Measurements from ENCODE around the gene EIF2A. TPM values are rescaled to one million over a fixed set of nuclear protein-coding genes. Genes with fewer than 3 reads are reported as not detected.

EIF2A gene
- polyA plus RNA-seq (2012; rRNA removed), result 67.0 and 72.7 TPM in 2 replicates
- polyA plus RNA-seq (2012; cell fraction: cytosol; rRNA removed), result 83.0 and 110 TPM in 2 replicates
- 35.4 and 70.9 TPM in 2 replicates for polyA plus RNA-seq (2012; cell fraction: nucleus; rRNA removed)

- peak; percentile 94 for DNase-seq
- no peaks in the 10 kb centered on the region for H3K9me2 ChIP-seq
- WGBS (ENCODE audit: low lambda C conversion rate), result 1% methylated on average over 27 of the region's 86 CpGs
- no peaks in the 10 kb centered on the region for H3K27me3 ChIP-seq (ENCODE audit: insufficient read depth)
- ChIA-PET POLR2A (interaction anchor here (0.8 to 1.3 kb wide), 7 partner anchors 9 to 575 kb away, joined by 3 to 10 read pairs (median 3); partner anchors contain the start of genes ERICH6, SELENOT and SIAH2), CTCF (interaction anchor here (1.1 kb wide), 1 partner anchor 217 kb away, joined by 3 read pairs; the partner anchor contains the start of gene SIAH2)
- peak within 1 kb of the TSS; percentile 96 for H3K9ac ChIP-seq
- H3K4me2 ChIP-seq, result peak within 1 kb of the TSS; percentile 88
- peaks cover 31 to 43% of the 10 kb centered on the region in 2 experiments for H3K36me3 ChIP-seq (replicated peaks in 1 of 2; ENCODE audit: control insufficient read depth in 1 of 2, insufficient read depth in 2 of 2, low read length in 1 of 2)
- peaks cover 5 to 8% of the 10 kb centered on the region in 2 experiments; a peak in 3 of 4 replicates for H3K4me1 ChIP-seq (ENCODE audit: control insufficient read depth in 1 of 2, insufficient read depth in 2 of 2, low read depth in 1 of 2, low read length in 1 of 2)
- H3K9me3 ChIP-seq, result no peaks in the 10 kb centered on the region
- peak within 1 kb of the TSS; percentile 83 to 87 for H3K4me3 ChIP-seq (ENCODE audit: low read depth in 2 of 2, low read length in 1 of 2)
- H4K20me1 ChIP-seq (ENCODE audit: insufficient read depth), result peaks cover 40% of the 10 kb centered on the region
- peak within 1 kb of the TSS; percentile 81 for H2AFZ ChIP-seq (ENCODE audit: low read depth)
- H3K79me2 ChIP-seq (ENCODE audit: insufficient read depth), result peaks cover 93% of the 10 kb centered on the region
- peak within 1 kb of the TSS; percentile 95 to 98 for H3K27ac ChIP-seq (ENCODE audit: low read depth in 2 of 2, low read length in 1 of 2)
- H3F3A ChIP-seq (replicated peaks; ENCODE audit: insufficient read depth), result peaks cover 18% of the 10 kb centered on the region
- no peak for TF ChIP-seq GATA2 (CRISPR knock-in tag; IDR thresholded peaks at IDR 0.05)
- no peak for TF ChIP-seq RXRA (IDR thresholded peaks at IDR 0.05; ENCODE audit: borderline replicate concordance, low read depth)
- peak; percentile 77; the same call in 1 of the 2 replicates for TF ChIP-seq ZBTB33 (IDR thresholded peaks at IDR 0.05; ENCODE audit: borderline replicate concordance, low read depth)
- TF ChIP-seq, protein P1, sequence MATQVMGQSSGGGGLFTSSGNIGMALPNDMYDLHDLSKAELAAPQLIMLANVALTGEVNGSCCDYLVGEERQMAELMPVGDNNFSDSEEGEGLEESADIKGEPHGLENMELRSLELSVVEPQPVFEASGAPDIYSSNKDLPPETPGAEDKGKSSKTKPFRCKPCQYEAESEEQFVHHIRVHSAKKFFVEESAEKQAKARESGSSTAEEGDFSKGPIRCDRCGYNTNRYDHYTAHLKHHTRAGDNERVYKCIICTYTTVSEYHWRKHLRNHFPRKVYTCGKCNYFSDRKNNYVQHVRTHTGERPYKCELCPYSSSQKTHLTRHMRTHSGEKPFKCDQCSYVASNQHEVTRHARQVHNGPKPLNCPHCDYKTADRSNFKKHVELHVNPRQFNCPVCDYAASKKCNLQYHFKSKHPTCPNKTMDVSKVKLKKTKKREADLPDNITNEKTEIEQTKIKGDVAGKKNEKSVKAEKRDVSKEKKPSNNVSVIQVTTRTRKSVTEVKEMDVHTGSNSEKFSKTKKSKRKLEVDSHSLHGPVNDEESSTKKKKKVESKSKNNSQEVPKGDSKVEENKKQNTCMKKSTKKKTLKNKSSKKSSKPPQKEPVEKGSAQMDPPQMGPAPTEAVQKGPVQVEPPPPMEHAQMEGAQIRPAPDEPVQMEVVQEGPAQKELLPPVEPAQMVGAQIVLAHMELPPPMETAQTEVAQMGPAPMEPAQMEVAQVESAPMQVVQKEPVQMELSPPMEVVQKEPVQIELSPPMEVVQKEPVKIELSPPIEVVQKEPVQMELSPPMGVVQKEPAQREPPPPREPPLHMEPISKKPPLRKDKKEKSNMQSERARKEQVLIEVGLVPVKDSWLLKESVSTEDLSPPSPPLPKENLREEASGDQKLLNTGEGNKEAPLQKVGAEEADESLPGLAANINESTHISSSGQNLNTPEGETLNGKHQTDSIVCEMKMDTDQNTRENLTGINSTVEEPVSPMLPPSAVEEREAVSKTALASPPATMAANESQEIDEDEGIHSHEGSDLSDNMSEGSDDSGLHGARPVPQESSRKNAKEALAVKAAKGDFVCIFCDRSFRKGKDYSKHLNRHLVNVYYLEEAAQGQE (IDR thresholded peaks at IDR 0.05; ENCODE audit: low read depth, low read length), result peak; percentile 40; the same call in 1 of the 2 replicates
- TF ChIP-seq FOXJ3 (CRISPR knock-in tag; IDR thresholded peaks at IDR 0.05), result peak; percentile 21; the same call in 1 of the 2 replicates
- peak; percentile 50; the same call in 1 of the 2 replicates for TF ChIP-seq RFX5 (IDR thresholded peaks at IDR 0.05; ENCODE audit: low read length)
- TF ChIP-seq EZH2phosphoT487 (IDR thresholded peaks at IDR 0.05; ENCODE audit: borderline replicate concordance, low read depth), result no peak
- TF ChIP-seq SIN3A (IDR thresholded peaks at IDR 0.05; ENCODE audit: borderline replicate concordance, low read depth, low read length), result peak; percentile 52; the same call in 1 of the 2 replicates
- no peak for TF ChIP-seq RAD21 (IDR thresholded peaks at IDR 0.05; ENCODE audit: low read length)
- no peak for TF ChIP-seq FOSL2 (IDR thresholded peaks at IDR 0.05; ENCODE audit: borderline replicate concordance, low read depth)
- peak; percentile 24; the same call in 1 of the 2 replicates for TF ChIP-seq TCF12 (IDR thresholded peaks at IDR 0.05)
- peak; percentile 85 for TF ChIP-seq ELF1 (IDR thresholded peaks at IDR 0.05)
- peak; percentile 67 for TF ChIP-seq NRF1 (IDR thresholded peaks at IDR 0.05; ENCODE audit: low read depth, low read length)
- no peak for TF ChIP-seq FOXM1 (IDR thresholded peaks at IDR 0.05; ENCODE audit: low read depth)
- no peak for TF ChIP-seq TEAD4 (IDR thresholded peaks at IDR 0.05; ENCODE audit: borderline replicate concordance, insufficient read depth)
- peak; percentile 99 for TF ChIP-seq GABPA (IDR thresholded peaks at IDR 0.05; ENCODE audit: low read depth)
- no peak for TF ChIP-seq JUND (IDR thresholded peaks at IDR 0.05)
- TF ChIP-seq CHD2 (IDR thresholded peaks at IDR 0.05; ENCODE audit: low read length, partially characterized antibody), result peak; percentile 94
- no peak for TF ChIP-seq IRF3 (IDR thresholded peaks at IDR 0.05; ENCODE audit: low read depth, low read length)
- peak; percentile 75; the same call in 1 of the 2 replicates for TF ChIP-seq TAF1 (IDR thresholded peaks at IDR 0.05; ENCODE audit: borderline replicate concordance, low read depth, low read length)
- peak; percentile 97 for TF ChIP-seq MXI1 (IDR thresholded peaks at IDR 0.05; ENCODE audit: low read depth, low read length)
- TF ChIP-seq YY1 (IDR thresholded peaks at IDR 0.05; ENCODE audit: low read depth), result peak; percentile 98
- TF ChIP-seq, protein P2, sequence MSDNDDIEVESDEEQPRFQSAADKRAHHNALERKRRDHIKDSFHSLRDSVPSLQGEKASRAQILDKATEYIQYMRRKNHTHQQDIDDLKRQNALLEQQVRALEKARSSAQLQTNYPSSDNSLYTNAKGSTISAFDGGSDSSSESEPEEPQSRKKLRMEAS (IDR thresholded peaks at IDR 0.05; ENCODE audit: low read depth), result peak; percentile 95
- no peak for TF ChIP-seq NFIC (IDR thresholded peaks at IDR 0.05; ENCODE audit: borderline replicate concordance)
- no peak for TF ChIP-seq RCOR1 (IDR thresholded peaks at IDR 0.05; ENCODE audit: low read length)
- no peak for TF ChIP-seq MEF2A (IDR thresholded peaks at IDR 0.05; ENCODE audit: borderline replicate concordance, low read depth)
Measured at GRCh38 chr3:150546226-150547044, at the start of gene EIF2A, which contains the start of gene SERP1. EIF2A (plus strand) TSS chr3:150546787; CDS start chr3:150546803, 16 bp downstream. SERP1 (minus strand) TSS chr3:150546496; CDS start chr3:150546135, 361 bp downstream.

Data from SK-N-SH (cell line).